Liver (tissue), 9 donors: Measurements from ENCODE around the gene IRF8. TPM values are rescaled to one million over a fixed set of nuclear protein-coding genes. Genes with fewer than 3 reads are reported as not detected.

Experiments
- DNase-seq: peaks from one replicate; pipeline ENCODE4 v3.0.0-alpha.2; 2017; ENCODE audit warnings: low spot score
- H3K27ac ChIP-seq, 2 donors: one replicate each; pipeline ENCODE4 v1.7.0; 2013; ENCODE audit warnings: inconsistent platforms in 2 of 2, low read length in 2 of 2, control low read depth in 1 of 2, low read depth in 1 of 2, mild to moderate bottlenecking in 1 of 2
- H3K27me3 ChIP-seq, 4 donors: one replicate each; pipeline versions ENCODE4 v1.6.1 to v1.7.0; 2013; ENCODE audit warnings: low read length in 3 of 4, inconsistent platforms in 1 of 4, mild to moderate bottlenecking in 1 of 4, moderate library complexity in 1 of 4; ENCODE audit not compliant: control insufficient read depth in 4 of 4, insufficient read depth in 4 of 4
- H3K36me3 ChIP-seq, 4 donors: one replicate each; pipeline versions ENCODE4 v1.6.1 to v1.7.0; 2013; ENCODE audit warnings: low read length in 3 of 4, mild to moderate bottlenecking in 3 of 4, low read depth in 1 of 4, moderate library complexity in 1 of 4; ENCODE audit not compliant: control insufficient read depth in 4 of 4, insufficient read depth in 3 of 4
- H3K4me1 ChIP-seq, 4 donors: one replicate each; pipeline versions ENCODE4 v1.6.1 to v1.7.0; 2013; ENCODE audit warnings: low read length in 3 of 4, mild to moderate bottlenecking in 3 of 4, moderate library complexity in 1 of 4; ENCODE audit not compliant: control insufficient read depth in 4 of 4, insufficient read depth in 4 of 4
- H3K4me3 ChIP-seq, 3 donors: one replicate each; pipeline versions ENCODE4 v1.6.1 to v1.7.0; 2013; ENCODE audit warnings: low read length in 3 of 3, control low read depth in 1 of 3, low read depth in 1 of 3, mild to moderate bottlenecking in 1 of 3
- H3K9ac ChIP-seq, 2 donors: one replicate each; pipeline ENCODE4 v1.7.0; 2013; ENCODE audit warnings: low read length in 2 of 2, mild to moderate bottlenecking in 2 of 2, moderate library complexity in 2 of 2, control low read depth in 1 of 2, low read depth in 1 of 2
- H3K9me3 ChIP-seq, 4 donors: one replicate each; pipeline versions ENCODE4 v1.6.1 to v1.7.0; 2013; ENCODE audit warnings: low read length in 3 of 4; ENCODE audit not compliant: control insufficient read depth in 4 of 4
- ATF3 ChIP-seq: IDR thresholded peaks from 2 replicates; pipeline ENCODE4 v1.6.1; 2016; ENCODE audit warnings: antibody characterized with exemption
- CTCF ChIP-seq: fragments of 150-350 bp; IDR thresholded peaks from 2 replicates; pipeline ENCODE4 v1.5.1; 2017; ENCODE audit warnings: improper control_type of control experiment, low read depth, low read length; ENCODE audit not compliant: missing input control
- EGR1 ChIP-seq, 2 donors: IDR thresholded peaks; 2 replicates each; pipeline ENCODE4 v1.6.1; 2016 to 2018; ENCODE audit warnings: antibody characterized with exemption in 2 of 2, low read depth in 2 of 2
- FOXA1 ChIP-seq: IDR thresholded peaks from 2 replicates; pipeline ENCODE4 v1.6.1; 2016; ENCODE audit warnings: antibody characterized with exemption
- FOXA2 ChIP-seq: IDR thresholded peaks from 2 replicates; pipeline ENCODE4 v1.6.1; 2016; ENCODE audit warnings: antibody characterized with exemption
- GABPA ChIP-seq, 2 donors: IDR thresholded peaks in 1 of 2; conservative IDR thresholded peaks in 1 of 2; 2 replicates each; pipeline ENCODE4 v1.6.1; 2016; ENCODE audit warnings: antibody characterized with exemption in 2 of 2, mild to moderate bottlenecking in 1 of 2, moderate library complexity in 1 of 2
- HNF4A ChIP-seq, 2 donors: conservative IDR thresholded peaks; 2 replicates each; pipeline ENCODE4 v1.6.1; 2016; ENCODE audit warnings: antibody characterized with exemption in 2 of 2, mild to moderate bottlenecking in 2 of 2
- HNF4G ChIP-seq: IDR thresholded peaks from 2 replicates; pipeline ENCODE4 v1.6.1; 2016; ENCODE audit warnings: antibody characterized with exemption
- JUND ChIP-seq, 2 donors: IDR thresholded peaks; 2 replicates each; pipeline ENCODE4 v1.6.1; 2016; ENCODE audit warnings: antibody characterized with exemption in 2 of 2
- MAX ChIP-seq: IDR thresholded peaks from 2 replicates; pipeline ENCODE4 v1.6.1; 2016; ENCODE audit warnings: antibody characterized with exemption
- NR2F2 ChIP-seq: IDR thresholded peaks from 2 replicates; pipeline ENCODE4 v1.6.1; 2016; ENCODE audit warnings: antibody characterized with exemption
- RAD21 ChIP-seq, 2 donors: IDR thresholded peaks; 2 replicates each; pipeline ENCODE4 v1.6.1; 2016; ENCODE audit warnings: antibody characterized with exemption in 2 of 2, mild to moderate bottlenecking in 2 of 2
- REST ChIP-seq: IDR thresholded peaks from 2 replicates; pipeline ENCODE4 v1.6.1; 2016; ENCODE audit warnings: antibody characterized with exemption, mild to moderate bottlenecking
- RXRA ChIP-seq, 2 donors: IDR thresholded peaks; 2 replicates each; pipeline ENCODE4 v1.6.1; 2017 to 2018; ENCODE audit warnings: antibody characterized with exemption in 2 of 2, mild to moderate bottlenecking in 1 of 2
- SP1 ChIP-seq: IDR thresholded peaks from 2 replicates; pipeline ENCODE4 v1.6.1; 2018; ENCODE audit warnings: antibody characterized with exemption, mild to moderate bottlenecking
- YY1 ChIP-seq: IDR thresholded peaks from 2 replicates; pipeline ENCODE4 v1.6.1; 2016; ENCODE audit warnings: antibody characterized with exemption, mild to moderate bottlenecking
- ZBTB33 ChIP-seq: IDR thresholded peaks from 2 replicates; pipeline ENCODE4 v1.6.1; 2016; ENCODE audit warnings: antibody characterized with exemption
- WGBS: extraction: QIAGEN DNeasy Blood & Tissue Kit; methylation state at CpG from one replicate; pipeline ENCODE4 v1.1.7; 2013; 5-methylcytosine and 5-hydroxymethylcytosine counted together
- polyA plus RNA-seq, 2 donors: library from polyadenylated mRNA; stranded (reverse) in 1 of 2; unstranded in 1 of 2; fragments of 200-250 nt in 1 of 2; fragments of >200 nt in 1 of 2; fragmentation: Nextera tagmentation in 1 of 2; extraction: Ambion mirVana in 1 of 2; gene quantifications; one replicate each; pipeline versions ENCODE4 v1.2.1 to v1.2.3, GENCODE V29; 2013 to 2015
- total RNA-seq, 2 donors: library from RNA; depleted of rRNA; stranded (reverse); fragments of >200 nt; gene quantifications; one replicate each; pipeline ENCODE4 v1.2.3, GENCODE V29; 2014
- donor health status: healthy.
- donor health status: healthy.
- donor health status: healthy.
- donor health status: healthy.
- donor health status: healthy.

The IRF8 gene
- total and polyA plus RNA-seq, 4 donors, result 5.1 to 25.8 (median 12.3) TPM

- H3K27me3 ChIP-seq, result no peaks in the 10 kb centered on the region
- H3K4me1 ChIP-seq, result peaks cover 0 to 8% (median 0%) of the 10 kb centered on the region in 4 donors
- no peak overlapping the region for H3K4me3 ChIP-seq
Observed at GRCh38 chr16:85878407-85878806, 20.6 kb upstream of the IRF8 start.

GRCh38 chr16:85878875-85879274, 20.1 kb upstream of the IRF8 start:
- no peak for DNase-seq
- 71% methylated on average over 5 of the region's 5 CpGs for WGBS

More at GRCh38 chr16:85878407-85878806, 20.6 kb upstream of the IRF8 start:
- 40% methylated on average over 5 of the region's 5 CpGs for WGBS
- Histone ChIP-seq H3K36me3 (no peaks in the 10 kb centered on the region), H3K9me3 (no peaks in the 10 kb centered on the region), H3K9ac (no peak overlapping the region), H3K27ac (no peak overlapping the region)
- peak; percentile 17 for TF ChIP-seq SP1
- peak; percentile 17 to 21 for TF ChIP-seq HNF4A (conservative IDR thresholded peaks at IDR 0.05)
- TF ChIP-seq RXRA (IDR thresholded peaks at IDR 0.05), result peak; percentile 46 to 66
- TF ChIP-seq NR2F2, result no peak
- no peak for DNase-seq

More at GRCh38 chr16:85878875-85879274, 20.1 kb upstream of the IRF8 start:
- H3K27ac ChIP-seq, result no peak overlapping the region
- TF ChIP-seq YY1 (no peak), EGR1 (IDR thresholded peaks at IDR 0.05; ENCODE audit: low read depth in 2 of 2) (no peak), RXRA (IDR thresholded peaks at IDR 0.05) (no peak), FOXA2 (no peak), ZBTB33 (no peak), CTCF (no peak), REST (no peak), FOXA1 (no peak), SP1 (no peak), GABPA (IDR thresholded peaks at IDR 0.05 in 1 of 2, conservative IDR thresholded peaks at IDR 0.05 in 1 of 2) (no peak), MAX (no peak), ATF3 (no peak), RAD21 (IDR thresholded peaks at IDR 0.05) (no peak), JUND (IDR thresholded peaks at IDR 0.05) (no peak), HNF4A (conservative IDR thresholded peaks at IDR 0.05) (no peak), HNF4G (no peak)
- H3K9ac ChIP-seq, result no peak overlapping the region
- peaks cover 0 to 8% (median 0%) of the 10 kb centered on the region in 4 donors for H3K4me1 ChIP-seq
- H3K27me3 ChIP-seq, result no peaks in the 10 kb centered on the region
- H3K36me3 ChIP-seq, result no peaks in the 10 kb centered on the region
- no peaks in the 10 kb centered on the region for H3K9me3 ChIP-seq
- no peak overlapping the region for H3K4me3 ChIP-seq
